Measurements from ENCODE around the gene MARCKSL1.

Gene MARCKSL1

GRCh38 chr1:32311709-32312393 lies 24.2 kb downstream of the MARCKSL1 start:
- TF ChIP-seq CTCF (IDR thresholded peaks at IDR 0.05; ENCODE audit: unreplicated experiment in 3 of 3): no peak
- H3K27ac Mint-ChIP-seq: peak overlapping the region in 2 of 3 experiments; percentile 2 to 13
- H3K4me1 Mint-ChIP-seq: peaks cover 4% of the 10 kb centered on the region
- no peaks in the 10 kb centered on the region for H3K9me3 Mint-ChIP-seq
- no peaks in the 10 kb centered on the region for H3K27me3 Mint-ChIP-seq (ENCODE audit: low read depth)
- no peak overlapping the region for H3K4me3 Mint-ChIP-seq
- peaks cover 26% of the 10 kb centered on the region for H3K36me3 Mint-ChIP-seq (ENCODE audit: low read depth)

- peak overlapping the region in 1 of 3 experiments; percentile 7 for H3K27ac Mint-ChIP-seq
- H3K9me3 Mint-ChIP-seq: peaks cover 3% of the 10 kb centered on the region
- peaks cover 4% of the 10 kb centered on the region for H3K4me1 Mint-ChIP-seq
- no peak for TF ChIP-seq CTCF (IDR thresholded peaks at IDR 0.05; ENCODE audit: unreplicated experiment in 3 of 3)
- H3K4me3 Mint-ChIP-seq: no peak overlapping the region
- H3K27me3 Mint-ChIP-seq (ENCODE audit: low read depth): no peaks in the 10 kb centered on the region
- H3K36me3 Mint-ChIP-seq (ENCODE audit: low read depth): peaks cover 36% of the 10 kb centered on the region
Observed at GRCh38 chr1:32309960-32310359, 26.1 kb downstream of the MARCKSL1 start.

- Mint-ChIP-seq H3K36me3 (ENCODE audit: low read depth) (peaks cover 54% of the 10 kb centered on the region), H3K9me3 (peaks cover 8% of the 10 kb centered on the region), H3K27ac (peak overlapping the region in 1 of 3 experiments; percentile 19), H3K4me3 (no peak overlapping the region), H3K4me1 (peaks cover 4% of the 10 kb centered on the region), H3K27me3 (ENCODE audit: low read depth) (no peaks in the 10 kb centered on the region)
- no peak for TF ChIP-seq CTCF (IDR thresholded peaks at IDR 0.05; ENCODE audit: unreplicated experiment in 3 of 3)
Observed at GRCh38 chr1:32307324-32307723, 28.7 kb downstream of the MARCKSL1 start.

GRCh38 chr1:32305310-32305709 lies 30.7 kb downstream of the MARCKSL1 start:
- H3K4me3 Mint-ChIP-seq: no peak overlapping the region
- H3K4me1 Mint-ChIP-seq: no peaks in the 10 kb centered on the region
- peaks cover 67% of the 10 kb centered on the region for H3K36me3 Mint-ChIP-seq (ENCODE audit: low read depth)
- TF ChIP-seq CTCF (IDR thresholded peaks at IDR 0.05; ENCODE audit: unreplicated experiment in 3 of 3): no peak
- no peaks in the 10 kb centered on the region for H3K27me3 Mint-ChIP-seq (ENCODE audit: low read depth)
- peaks cover 8% of the 10 kb centered on the region for H3K9me3 Mint-ChIP-seq
- no peak overlapping the region for H3K27ac Mint-ChIP-seq

- TF ChIP-seq CTCF (IDR thresholded peaks at IDR 0.05; ENCODE audit: unreplicated experiment in 3 of 3): no peak
- Mint-ChIP-seq H3K27ac (no peak overlapping the region), H3K4me3 (no peak overlapping the region), H3K9me3 (peaks cover 8% of the 10 kb centered on the region), H3K27me3 (ENCODE audit: low read depth) (no peaks in the 10 kb centered on the region), H3K4me1 (no peaks in the 10 kb centered on the region), H3K36me3 (ENCODE audit: low read depth) (peaks cover 63% of the 10 kb centered on the region)
Observed at GRCh38 chr1:32303997-32304622, 31.9 kb downstream of the MARCKSL1 start.

GRCh38 chr1:32303358-32303757 lies 32.7 kb downstream of the MARCKSL1 start:
- Mint-ChIP-seq H3K27ac (no peak overlapping the region), H3K4me1 (no peaks in the 10 kb centered on the region), H3K9me3 (peaks cover 8% of the 10 kb centered on the region), H3K4me3 (no peak overlapping the region), H3K27me3 (ENCODE audit: low read depth) (no peaks in the 10 kb centered on the region), H3K36me3 (ENCODE audit: low read depth) (peaks cover 63% of the 10 kb centered on the region)
- TF ChIP-seq CTCF (IDR thresholded peaks at IDR 0.05; ENCODE audit: unreplicated experiment in 3 of 3): no peak

Measured in nephron (organoid).